HG02798 (cell line): Measurements from ENCODE around the gene CTDSPL.
"Not testable (repeated sequence)": the region's sequence is repeated elsewhere in the genome, so short reads cannot be mapped to it uniquely, and the experiment has no call there.

Source experiments
- ATAC-seq: cut with Tn5 transposase; IDR thresholded peaks from one replicate; pipeline ENCODE4 v1.9.1; 2021; ENCODE audit warnings: mild to moderate bottlenecking; ENCODE audit not compliant: unreplicated experiment, poor library complexity

CTDSPL gene

GRCh38 chr3:38028621-38029361 lies 167.1 kb downstream of the CTDSPL start:
- no peak for ATAC-seq

GRCh38 chr3:38029400-38030125 lies 167.9 kb downstream of the CTDSPL start, which contains the start of gene PLCD1:
PLCD1 (minus strand) TSS chr3:38029642; CDS start chr3:38029539, 103 bp downstream.
- ATAC-seq, result no peak

- ATAC-seq, result no peak
Measured at GRCh38 chr3:38030126-38031021, 168.7 kb downstream of the CTDSPL start.

GRCh38 chr3:38031022-38031994 lies 169.6 kb downstream of the CTDSPL start:
- no peak for ATAC-seq

GRCh38 chr3:38032328-38032865 lies 170.7 kb downstream of the CTDSPL start:
- ATAC-seq, result no peak

- not testable (repeated sequence) for ATAC-seq
Measured at GRCh38 chr3:38033586-38033985, 171.9 kb downstream of the CTDSPL start.
